GM12878 (cell line): ENCODE data around the gene COL23A1.

Experiments used
- CTCF ChIP-seq, 3 experiments: IDR thresholded peaks in 2 of 3; conservative IDR thresholded peaks in 1 of 3; 2 replicates each; pipeline ENCODE4 v1.5.1; 2011; ENCODE audit warnings: low read depth in 3 of 3, low read length in 3 of 3, mild to moderate bottlenecking in 3 of 3, control low read depth in 2 of 3, moderate library complexity in 2 of 3, inconsistent platforms in 1 of 3, mixed read lengths in 1 of 3; ENCODE audit not compliant: control insufficient read depth in 2 of 3, insufficient read depth in 1 of 3; ENCODE audit errors: extremely low read depth in 1 of 3
- SIN3A ChIP-seq: IDR thresholded peaks from 2 replicates; pipeline ENCODE4 v1.6.1; 2012; ENCODE audit warnings: low read depth, low read length, improper control_type of control experiment
- TCF3 ChIP-seq: IDR thresholded peaks from 2 replicates; pipeline ENCODE4 v1.6.1; 2012; ENCODE audit warnings: low read depth, mild to moderate bottlenecking, low read length, borderline replicate concordance; ENCODE audit not compliant: insufficient read depth

- TF ChIP-seq TCF3 (no peak), CTCF (IDR thresholded peaks at IDR 0.05 in 2 of 3, conservative IDR thresholded peaks at IDR 0.05 in 1 of 3; ENCODE audit: control insufficient read depth in 2 of 3, extremely low read depth in 1 of 3, insufficient read depth in 1 of 3, low read depth in 3 of 3, low read length in 3 of 3) (no peak), SIN3A (no peak)
These were observed 102.1 kb downstream of the COL23A1 start for GRCh38 chr5:178487911-178488600.
